Ascending aorta (tissue), 2 donors: Measurements from ENCODE around the gene TANGO2. TPM values are rescaled to one million over a fixed set of nuclear protein-coding genes. Genes with fewer than 3 reads are reported as not detected.

Source experiments
- DNase-seq, 2 donors: peaks; one replicate each; pipeline ENCODE4 v3.0.0-alpha.2; 2019; ENCODE audit warnings: low spot score in 2 of 2
- H3K27ac ChIP-seq, 2 donors: fragments of 200-600 bp; sonication (generic); one replicate each; pipeline ENCODE4 v1.5.1; 2016 to 2017; ENCODE audit warnings: mild to moderate bottlenecking in 1 of 2
- H3K27me3 ChIP-seq: fragments of 200-600 bp; sonication (generic); one replicate; pipeline ENCODE4 v1.5.1; 2017
- H3K36me3 ChIP-seq, 2 donors: fragments of 200-600 bp; sonication (generic); one replicate each; pipeline ENCODE4 v1.5.1; 2016
- H3K4me1 ChIP-seq, 2 donors: fragments of 200-600 bp; sonication (generic); one replicate each; pipeline ENCODE4 v1.5.1; 2016 to 2017; ENCODE audit warnings: mild to moderate bottlenecking in 1 of 2
- H3K4me3 ChIP-seq, 2 donors: fragments of 200-600 bp; sonication (generic); one replicate each; pipeline ENCODE4 v1.5.1; 2016 to 2017; ENCODE audit warnings: mild to moderate bottlenecking in 1 of 2
- H3K9me3 ChIP-seq, 2 donors: fragments of 200-600 bp; sonication (generic); one replicate each; pipeline ENCODE4 v1.5.1; 2016
- intact Hi-C: fragments of 100-400 bp; cut with DNase I; formaldehyde crosslinking; loops from one replicate; pipeline ENCODE4 v1.15.1; 2023
- total RNA-seq: library from RNA; depleted of rRNA; stranded (reverse); fragments of >200 nt; gene quantifications from one replicate; pipeline ENCODE4 v1.1.0, GENCODE V29; 2016
- TF ChIP-seq, protein P1 (sequence below), 3 experiments: fragments of 200-600 bp in 2 of 3; fragments of 450-650 bp in 1 of 3; sonication (generic) in 2 of 3; IDR thresholded peaks; one replicate each; pipeline ENCODE4 v1.5.1; 2016 to 2019; ENCODE audit warnings: antibody characterized with exemption in 3 of 3, mild to moderate bottlenecking in 1 of 3, moderate library complexity in 1 of 3

TANGO2 gene
- total RNA-seq, 1 donor from 2014 or later: 26.3 TPM

DNA sequence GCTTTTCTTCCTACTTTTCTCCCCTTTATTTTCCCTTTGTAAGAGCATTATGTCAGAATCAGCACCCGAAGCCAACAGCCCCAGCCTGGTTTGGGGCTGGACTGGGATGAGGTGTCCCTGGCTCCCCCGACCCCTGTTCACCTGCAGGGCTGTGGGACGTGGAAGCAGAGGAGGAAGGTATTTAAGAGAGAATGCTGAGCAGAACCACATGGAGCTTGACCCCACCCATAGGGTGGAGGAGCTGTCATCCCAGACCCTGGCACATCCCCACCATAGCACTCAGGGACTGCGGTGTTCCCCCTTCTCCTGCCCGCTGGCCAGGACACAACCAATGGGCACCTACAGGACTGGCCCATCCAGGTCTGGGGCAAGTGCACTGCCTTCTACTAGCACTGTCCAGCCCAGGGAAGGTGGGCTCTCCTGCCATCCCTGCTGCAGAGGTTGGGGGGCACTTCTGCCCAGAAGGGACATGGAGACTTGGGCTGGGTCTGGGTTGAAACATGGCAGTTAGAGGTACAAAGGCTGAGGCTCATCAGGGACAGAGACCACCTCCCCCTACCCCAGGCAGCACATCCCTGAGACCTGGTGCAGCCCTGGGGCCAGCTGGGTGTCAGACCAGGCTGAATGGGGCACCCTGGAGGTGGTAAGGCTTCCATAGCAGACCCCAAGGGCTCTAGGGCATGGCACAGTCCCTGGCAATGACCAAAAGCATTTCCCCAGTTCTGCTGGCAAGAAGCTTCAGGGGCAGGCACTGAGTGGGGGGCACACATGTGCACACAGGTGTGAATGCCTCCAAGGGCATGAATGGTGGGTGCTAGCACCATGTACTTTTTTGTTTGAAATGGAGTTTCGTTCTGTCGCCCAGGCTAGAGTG lies 19.7 kb downstream of the TANGO2 start:
- Histone ChIP-seq H3K27me3 (no peaks in the 10 kb centered on the region), H3K27ac (no peak overlapping the region), H3K4me1 (no peaks in the 10 kb centered on the region), H3K4me3 (no peak overlapping the region), H3K9me3 (no peaks in the 10 kb centered on the region), H3K36me3 (peaks cover 44 to 57% of the 10 kb centered on the region in 2 donors)
- intact Hi-C loops: no loop called here
- DNase-seq: no peak
- TF ChIP-seq, protein P1, sequence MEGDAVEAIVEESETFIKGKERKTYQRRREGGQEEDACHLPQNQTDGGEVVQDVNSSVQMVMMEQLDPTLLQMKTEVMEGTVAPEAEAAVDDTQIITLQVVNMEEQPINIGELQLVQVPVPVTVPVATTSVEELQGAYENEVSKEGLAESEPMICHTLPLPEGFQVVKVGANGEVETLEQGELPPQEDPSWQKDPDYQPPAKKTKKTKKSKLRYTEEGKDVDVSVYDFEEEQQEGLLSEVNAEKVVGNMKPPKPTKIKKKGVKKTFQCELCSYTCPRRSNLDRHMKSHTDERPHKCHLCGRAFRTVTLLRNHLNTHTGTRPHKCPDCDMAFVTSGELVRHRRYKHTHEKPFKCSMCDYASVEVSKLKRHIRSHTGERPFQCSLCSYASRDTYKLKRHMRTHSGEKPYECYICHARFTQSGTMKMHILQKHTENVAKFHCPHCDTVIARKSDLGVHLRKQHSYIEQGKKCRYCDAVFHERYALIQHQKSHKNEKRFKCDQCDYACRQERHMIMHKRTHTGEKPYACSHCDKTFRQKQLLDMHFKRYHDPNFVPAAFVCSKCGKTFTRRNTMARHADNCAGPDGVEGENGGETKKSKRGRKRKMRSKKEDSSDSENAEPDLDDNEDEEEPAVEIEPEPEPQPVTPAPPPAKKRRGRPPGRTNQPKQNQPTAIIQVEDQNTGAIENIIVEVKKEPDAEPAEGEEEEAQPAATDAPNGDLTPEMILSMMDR (IDR thresholded peaks at IDR 0.05): no peak

DNA sequence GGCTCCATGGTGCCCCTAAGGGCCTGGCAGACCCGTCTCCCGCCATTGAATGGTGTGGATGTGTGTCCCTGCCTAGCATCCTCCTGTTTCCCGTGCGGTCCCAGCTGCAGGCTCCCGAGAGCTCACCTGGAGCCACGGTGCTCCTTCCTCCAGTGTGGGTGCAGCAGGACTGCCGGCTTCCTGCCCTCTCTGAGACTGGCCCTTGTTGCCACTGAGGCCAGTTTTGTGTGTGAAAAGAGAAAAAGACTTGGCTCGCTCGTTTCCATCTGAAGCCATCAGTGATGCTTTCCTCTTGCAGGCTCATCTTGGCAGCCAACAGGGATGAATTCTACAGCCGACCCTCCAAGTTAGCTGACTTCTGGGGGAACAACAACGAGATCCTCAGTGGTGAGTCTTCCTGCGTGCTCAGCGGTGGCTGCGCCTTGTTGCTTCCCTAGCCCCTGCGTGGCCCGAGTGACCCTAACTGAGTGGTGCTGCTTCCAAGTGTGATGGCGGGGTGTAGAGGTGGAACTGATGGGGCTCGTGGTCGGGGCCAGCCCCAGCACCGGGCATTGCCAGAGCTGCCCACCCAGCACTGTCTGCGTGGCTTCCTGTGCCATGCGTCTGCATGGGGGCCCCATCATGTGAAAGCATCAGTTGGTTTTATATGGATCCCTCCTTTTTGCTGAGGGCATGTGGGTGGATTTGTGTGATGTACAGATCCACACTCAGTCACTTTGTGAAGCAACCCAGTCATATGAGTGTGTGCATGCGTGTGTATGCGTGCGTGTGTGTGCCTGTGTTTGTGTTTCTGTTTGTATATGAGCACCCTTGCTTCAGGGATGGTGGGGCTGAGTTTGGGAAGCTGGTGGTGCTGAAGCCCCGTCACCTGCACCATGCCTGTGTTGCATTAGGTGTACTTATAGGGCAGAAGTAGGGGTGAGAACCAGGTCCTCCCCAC lies 22.4 kb downstream of the TANGO2 start:
- peaks cover 31 to 52% of the 10 kb centered on the region in 2 donors for H3K36me3 ChIP-seq
- no peaks in the 10 kb centered on the region for H3K4me1 ChIP-seq
- DNase-seq: no peak
- intact Hi-C loops: no loop called here
- no peaks in the 10 kb centered on the region for H3K27me3 ChIP-seq
- H3K4me3 ChIP-seq: no peak overlapping the region
- TF ChIP-seq, protein P1 (IDR thresholded peaks at IDR 0.05): no peak
- H3K9me3 ChIP-seq: no peaks in the 10 kb centered on the region
- H3K27ac ChIP-seq: no peak overlapping the region

DNA sequence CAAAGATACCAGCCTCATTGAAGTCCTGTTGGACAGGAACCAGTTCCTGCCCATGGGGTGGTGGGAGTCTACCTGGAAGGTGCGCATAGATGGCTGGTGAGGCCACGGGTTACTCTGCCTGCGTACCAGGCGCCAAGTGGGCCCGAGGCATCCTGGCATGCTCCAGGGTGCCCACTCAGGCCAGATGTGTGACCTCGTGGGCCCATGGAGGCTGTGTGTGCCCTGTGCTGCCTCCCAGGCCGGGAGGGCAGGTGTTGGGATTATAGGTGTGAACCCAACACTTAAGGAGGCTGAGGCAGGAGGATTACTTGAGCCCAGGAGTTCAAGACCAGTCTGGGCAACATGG lies 23.1 kb downstream of the TANGO2 start:
- Histone ChIP-seq H3K27ac (no peak overlapping the region), H3K4me3 (no peak overlapping the region), H3K27me3 (no peaks in the 10 kb centered on the region), H3K9me3 (no peaks in the 10 kb centered on the region), H3K4me1 (no peaks in the 10 kb centered on the region), H3K36me3 (peaks cover 36 to 54% of the 10 kb centered on the region in 2 donors)
- TF ChIP-seq, protein P1 (IDR thresholded peaks at IDR 0.05): no peak
- DNase-seq: no peak
- intact Hi-C loops: no loop called here

DNA sequence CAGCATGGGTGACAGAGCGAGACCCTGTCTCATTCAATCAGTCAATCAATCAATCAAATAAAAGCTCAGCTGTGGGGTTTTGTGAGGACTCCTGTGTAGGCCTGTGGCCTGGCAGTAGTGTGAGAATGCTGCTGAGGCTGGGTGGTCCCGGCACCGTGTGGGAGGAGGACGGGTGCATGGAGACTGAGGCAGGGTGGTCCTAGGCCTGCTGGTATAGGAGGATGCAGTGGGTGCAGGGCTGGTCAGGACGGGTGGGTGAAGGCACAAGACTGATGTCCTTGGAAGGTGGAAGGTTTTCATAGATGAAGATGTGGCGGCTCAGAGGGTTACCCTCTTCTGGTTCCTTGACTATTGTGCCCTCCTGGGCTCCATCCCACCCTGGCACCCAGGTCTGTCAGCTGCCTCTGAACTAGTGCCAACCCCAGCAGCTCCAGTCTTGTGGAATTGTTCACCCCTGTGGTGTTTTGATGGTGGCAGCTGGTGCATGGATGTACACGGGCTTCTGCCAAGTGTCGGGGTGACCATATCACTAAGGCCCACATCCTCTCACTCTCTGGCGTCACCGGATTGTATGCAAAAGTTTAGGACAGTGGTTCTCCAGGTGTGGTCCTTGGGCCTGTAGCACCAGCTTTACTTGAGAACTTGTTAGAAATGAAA lies 23.7 kb downstream of the TANGO2 start:
- Histone ChIP-seq H3K36me3 (peaks cover 32 to 59% of the 10 kb centered on the region in 2 donors), H3K9me3 (no peaks in the 10 kb centered on the region), H3K4me3 (no peak overlapping the region), H3K4me1 (no peaks in the 10 kb centered on the region), H3K27me3 (no peaks in the 10 kb centered on the region), H3K27ac (no peak overlapping the region)
- intact Hi-C loops: no loop called here
- no peak for DNase-seq
- TF ChIP-seq, protein P1 (IDR thresholded peaks at IDR 0.05): no peak

DNA sequence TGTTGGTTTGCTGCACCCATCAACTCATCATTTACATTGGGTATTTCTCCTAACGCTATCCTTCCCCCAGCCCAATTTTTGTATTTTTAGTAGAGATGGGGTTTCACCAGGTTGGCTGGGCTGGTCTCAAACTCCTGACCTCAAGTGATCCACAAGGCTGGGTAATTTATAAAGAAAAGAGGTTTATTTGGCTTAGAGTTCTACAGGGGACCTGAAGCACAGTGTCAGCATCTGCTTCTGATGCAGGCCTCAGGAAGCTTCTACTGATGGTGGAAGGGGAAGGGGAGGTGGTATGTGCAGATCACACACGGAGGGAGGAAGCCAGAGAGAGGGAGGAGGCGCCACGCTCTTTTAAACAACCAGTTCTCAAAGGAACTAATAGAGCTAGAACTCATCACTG lies 25.8 kb downstream of the TANGO2 start:
- no peak for DNase-seq
- no peaks in the 10 kb centered on the region for H3K9me3 ChIP-seq
- intact Hi-C loops: no loop called here
- no peaks in the 10 kb centered on the region for H3K27me3 ChIP-seq
- no peaks in the 10 kb centered on the region for H3K4me1 ChIP-seq
- no peak overlapping the region for H3K27ac ChIP-seq
- peaks cover 31 to 56% of the 10 kb centered on the region in 2 donors for H3K36me3 ChIP-seq
- TF ChIP-seq, protein P1 (IDR thresholded peaks at IDR 0.05): no peak
- H3K4me3 ChIP-seq: no peak overlapping the region
